T-helper 2 cell treated with Interferon-gamma antibody and Interleukin-4, amounts not matched to agents 5 μg/mL and 100 μg/mL, for 36 hours (primary cell): ENCODE results near the gene ASB15.

Source experiments
- DNase-seq: peaks from one replicate; pipeline ENCODE4 v3.0.0; 2021; ENCODE audit warnings: low spot score
- H3K27ac Mint-ChIP-seq: one replicate; pipeline ENCODE4 v1.8.0; 2021; ENCODE audit warnings: mild to moderate bottlenecking, mixed read lengths
- H3K27me3 Mint-ChIP-seq: one replicate; pipeline ENCODE4 v1.8.0; 2021; ENCODE audit warnings: low read depth, mixed read lengths
- H3K36me3 Mint-ChIP-seq: one replicate; pipeline ENCODE4 v1.8.0; 2021; ENCODE audit warnings: low read depth, mixed read lengths
- H3K4me1 Mint-ChIP-seq: one replicate; pipeline ENCODE4 v1.8.0; 2021; ENCODE audit warnings: low read depth, mixed read lengths
- H3K4me3 Mint-ChIP-seq: one replicate; pipeline ENCODE4 v1.8.0; 2022; ENCODE audit warnings: mild to moderate bottlenecking, moderate library complexity, mixed read lengths
- H3K9me3 Mint-ChIP-seq: one replicate; pipeline ENCODE4 v1.8.0; 2021; ENCODE audit warnings: mixed read lengths

ASB15 gene

DNA sequence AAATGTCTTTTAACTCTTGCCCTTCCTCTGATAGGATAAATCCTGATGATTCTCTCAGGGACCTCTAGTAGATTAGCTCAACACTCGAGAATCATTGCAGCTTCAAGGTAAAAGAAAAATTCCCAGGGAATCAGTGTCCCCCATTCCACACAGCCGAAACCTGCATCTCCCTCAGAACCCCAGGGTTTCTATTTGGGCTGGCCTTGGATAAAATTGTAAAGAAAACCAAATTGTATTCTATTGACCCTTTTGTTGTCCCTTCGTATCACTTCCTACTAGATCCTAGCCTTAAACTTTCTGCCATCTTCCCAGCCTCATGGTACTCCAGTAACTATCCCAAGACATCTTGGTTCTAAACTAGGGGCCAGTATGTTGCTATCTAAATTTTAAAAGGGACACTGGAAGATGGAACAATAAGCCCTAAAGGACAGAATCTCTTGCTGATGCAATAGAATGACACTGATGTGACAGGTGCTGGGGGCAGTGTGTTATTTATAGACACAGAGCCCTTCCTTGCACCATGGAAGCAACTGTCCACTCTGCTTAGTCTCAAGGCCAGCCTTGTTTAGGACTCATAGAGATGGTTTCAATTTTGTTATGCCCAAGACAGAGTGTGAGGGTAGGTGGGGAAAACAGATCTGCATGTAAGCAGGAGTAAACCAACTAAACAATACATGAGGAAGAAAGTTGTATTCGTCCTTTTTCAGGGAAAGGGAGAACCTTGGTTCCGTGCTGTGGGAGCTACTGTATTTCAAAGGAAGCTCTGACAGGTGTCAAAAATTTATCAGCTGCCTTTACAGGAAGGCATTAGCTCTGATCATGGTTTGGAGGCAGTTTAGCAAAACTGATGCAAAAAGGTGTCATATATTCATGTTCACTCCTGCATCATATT lies 7.6 kb downstream of the ASB15 start:
- no peak for DNase-seq
- no peaks in the 10 kb centered on the region for H3K27me3 Mint-ChIP-seq
- H3K9me3 Mint-ChIP-seq, result no peaks in the 10 kb centered on the region
- H3K4me3 Mint-ChIP-seq, result no peak overlapping the region
- no peaks in the 10 kb centered on the region for H3K36me3 Mint-ChIP-seq
- H3K4me1 Mint-ChIP-seq, result no peaks in the 10 kb centered on the region
- H3K27ac Mint-ChIP-seq, result no peak overlapping the region

DNA sequence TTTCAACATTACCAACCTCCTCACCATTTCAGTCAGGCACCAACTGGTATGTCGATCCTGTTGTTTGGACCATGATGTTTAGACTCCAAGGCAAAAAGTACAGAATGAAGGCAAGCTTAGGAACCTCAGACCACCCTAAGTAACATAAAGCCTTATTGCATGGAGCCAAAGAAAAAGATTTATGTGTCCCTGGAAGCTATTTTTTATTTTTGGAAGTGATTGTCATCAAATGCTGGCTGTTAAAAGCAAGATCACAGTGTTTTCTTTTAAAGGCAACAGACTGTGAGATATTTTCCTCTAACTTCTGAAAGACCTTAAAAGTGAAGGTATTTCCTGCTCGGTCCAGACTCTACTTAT lies 8.2 kb downstream of the ASB15 start:
- no peak overlapping the region for H3K4me3 Mint-ChIP-seq
- H3K27ac Mint-ChIP-seq, result no peak overlapping the region
- H3K27me3 Mint-ChIP-seq, result no peaks in the 10 kb centered on the region
- no peaks in the 10 kb centered on the region for H3K4me1 Mint-ChIP-seq
- DNase-seq, result no peak
- no peaks in the 10 kb centered on the region for H3K36me3 Mint-ChIP-seq
- H3K9me3 Mint-ChIP-seq, result no peaks in the 10 kb centered on the region

DNA sequence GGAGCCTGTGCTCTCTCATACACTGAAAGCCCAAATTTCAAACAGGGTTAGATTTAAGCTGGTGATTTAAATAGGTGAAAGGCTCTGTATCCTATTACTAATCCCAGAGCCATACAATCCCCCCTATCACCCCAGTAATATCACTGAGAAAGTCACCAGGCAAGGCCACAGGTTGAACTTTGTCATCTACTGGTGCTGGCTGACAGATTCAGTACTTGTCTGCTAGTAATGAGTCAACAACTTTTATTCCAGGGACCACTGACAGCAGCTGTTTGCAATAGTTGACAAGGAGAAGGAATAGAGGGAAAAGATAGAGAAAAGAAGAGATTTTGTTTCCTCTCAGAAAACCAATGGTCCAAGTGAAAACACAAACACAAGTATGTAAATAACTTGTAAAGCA lies 10.4 kb downstream of the ASB15 start:
- DNase-seq, result no peak
- no peaks in the 10 kb centered on the region for H3K36me3 Mint-ChIP-seq
- H3K4me3 Mint-ChIP-seq, result no peak overlapping the region
- H3K4me1 Mint-ChIP-seq, result no peaks in the 10 kb centered on the region
- no peaks in the 10 kb centered on the region for H3K9me3 Mint-ChIP-seq
- H3K27me3 Mint-ChIP-seq, result peaks cover 2% of the 10 kb centered on the region
- H3K27ac Mint-ChIP-seq, result no peak overlapping the region

DNA sequence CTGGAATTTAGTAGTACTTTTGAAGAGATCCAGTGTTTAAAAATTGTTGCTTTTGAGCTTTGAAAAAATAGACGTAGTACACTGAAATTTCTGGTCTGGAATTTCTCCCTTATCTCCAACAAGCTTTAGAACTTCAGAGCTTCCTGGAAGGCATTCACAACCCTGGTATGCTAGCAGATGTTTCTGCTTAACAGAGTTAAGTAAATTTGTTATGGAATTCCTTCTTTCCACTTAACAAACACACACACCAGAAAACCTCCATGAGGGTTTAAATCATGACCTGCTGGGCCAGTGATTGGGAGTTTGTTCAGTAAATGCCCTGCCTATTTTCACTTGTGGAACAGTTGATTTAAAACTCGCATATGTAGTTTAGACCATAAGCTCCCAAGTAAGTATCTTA lies 13.7 kb downstream of the ASB15 start:
- peaks cover 2% of the 10 kb centered on the region for H3K27me3 Mint-ChIP-seq
- no peak overlapping the region for H3K27ac Mint-ChIP-seq
- H3K4me3 Mint-ChIP-seq, result no peak overlapping the region
- DNase-seq, result no peak
- H3K36me3 Mint-ChIP-seq, result no peaks in the 10 kb centered on the region
- H3K4me1 Mint-ChIP-seq, result no peaks in the 10 kb centered on the region
- H3K9me3 Mint-ChIP-seq, result no peaks in the 10 kb centered on the region

DNA sequence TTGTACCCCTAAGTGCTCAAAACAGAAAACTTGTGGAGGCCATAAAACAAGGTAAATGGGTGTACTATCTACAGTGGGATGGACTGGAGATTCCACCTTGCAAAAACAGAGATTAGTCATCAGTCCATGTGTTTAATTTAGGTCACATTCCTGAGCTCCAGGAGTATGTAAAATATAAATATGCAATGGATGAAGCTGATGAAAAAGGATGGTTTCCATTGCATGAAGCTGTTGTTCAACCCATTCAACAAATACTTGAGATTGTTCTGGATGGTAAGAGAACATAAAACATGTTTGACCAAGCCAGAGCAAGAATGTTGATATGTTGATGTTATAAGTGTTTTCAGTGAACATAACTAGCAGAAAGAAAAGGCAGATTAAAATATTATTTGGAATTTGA lies 14.6 kb downstream of the ASB15 start:
- Mint-ChIP-seq H3K9me3 (no peaks in the 10 kb centered on the region), H3K27ac (no peak overlapping the region), H3K36me3 (no peaks in the 10 kb centered on the region), H3K4me1 (no peaks in the 10 kb centered on the region), H3K27me3 (peaks cover 2% of the 10 kb centered on the region), H3K4me3 (no peak overlapping the region)
- DNase-seq, result no peak

DNA sequence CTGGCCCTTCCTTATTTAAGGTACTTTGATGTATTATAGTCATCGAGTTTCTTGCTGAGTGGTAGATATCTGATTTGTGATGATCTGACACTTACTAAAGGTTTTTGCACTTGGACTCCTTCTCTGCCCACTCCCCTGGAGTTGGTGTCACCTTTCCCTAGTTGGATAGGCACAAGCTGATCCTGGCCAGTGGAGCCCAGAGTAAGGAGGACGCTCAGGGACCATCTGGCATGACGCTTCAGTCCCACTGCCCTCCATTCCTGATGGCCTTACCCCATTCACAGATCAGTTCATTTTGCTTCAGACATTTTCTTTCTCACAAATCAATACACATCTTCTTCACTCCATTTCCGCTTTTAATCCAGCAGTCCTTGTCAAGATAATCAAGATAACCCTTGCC lies 20.1 kb downstream of the ASB15 start:
- no peaks in the 10 kb centered on the region for H3K27me3 Mint-ChIP-seq
- no peak overlapping the region for H3K27ac Mint-ChIP-seq
- no peaks in the 10 kb centered on the region for H3K4me1 Mint-ChIP-seq
- no peak overlapping the region for H3K4me3 Mint-ChIP-seq
- H3K9me3 Mint-ChIP-seq, result no peaks in the 10 kb centered on the region
- H3K36me3 Mint-ChIP-seq, result no peaks in the 10 kb centered on the region
- no peak for DNase-seq

DNA sequence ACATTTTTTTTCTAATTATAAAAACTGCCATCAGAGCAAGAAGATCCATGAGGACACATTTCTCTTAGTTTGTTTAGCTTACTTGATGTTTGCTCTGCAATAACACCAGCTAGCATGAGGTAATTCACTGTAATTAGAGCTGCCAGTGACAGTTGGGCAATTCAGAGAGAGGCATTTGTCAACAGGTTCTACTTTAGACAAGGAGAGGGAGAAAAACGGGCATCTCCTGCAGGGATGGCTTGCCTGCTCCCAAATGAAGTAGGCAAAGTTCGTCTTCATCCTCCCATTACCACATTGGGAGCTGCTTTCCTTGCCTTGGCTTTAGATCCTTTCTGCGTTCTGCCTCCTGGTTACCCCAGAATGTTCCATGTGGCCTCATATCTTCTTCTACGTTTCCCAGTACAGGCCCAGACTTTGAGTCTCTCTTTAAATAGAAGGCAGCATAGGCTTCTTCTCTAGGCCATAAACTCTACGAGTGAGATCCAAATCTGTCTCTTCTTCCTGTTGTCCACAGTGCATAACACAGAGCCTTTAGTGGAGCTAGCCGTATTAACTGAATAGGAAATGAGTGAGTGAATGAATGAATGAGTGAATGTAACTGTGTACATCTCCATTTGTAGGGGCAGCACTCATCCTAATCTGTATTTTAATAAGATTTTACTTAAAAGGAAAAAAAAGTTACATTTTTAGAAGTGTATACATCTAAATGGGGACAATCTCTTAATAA lies 21.2 kb downstream of the ASB15 start:
- H3K27me3 Mint-ChIP-seq, result no peaks in the 10 kb centered on the region

DNA sequence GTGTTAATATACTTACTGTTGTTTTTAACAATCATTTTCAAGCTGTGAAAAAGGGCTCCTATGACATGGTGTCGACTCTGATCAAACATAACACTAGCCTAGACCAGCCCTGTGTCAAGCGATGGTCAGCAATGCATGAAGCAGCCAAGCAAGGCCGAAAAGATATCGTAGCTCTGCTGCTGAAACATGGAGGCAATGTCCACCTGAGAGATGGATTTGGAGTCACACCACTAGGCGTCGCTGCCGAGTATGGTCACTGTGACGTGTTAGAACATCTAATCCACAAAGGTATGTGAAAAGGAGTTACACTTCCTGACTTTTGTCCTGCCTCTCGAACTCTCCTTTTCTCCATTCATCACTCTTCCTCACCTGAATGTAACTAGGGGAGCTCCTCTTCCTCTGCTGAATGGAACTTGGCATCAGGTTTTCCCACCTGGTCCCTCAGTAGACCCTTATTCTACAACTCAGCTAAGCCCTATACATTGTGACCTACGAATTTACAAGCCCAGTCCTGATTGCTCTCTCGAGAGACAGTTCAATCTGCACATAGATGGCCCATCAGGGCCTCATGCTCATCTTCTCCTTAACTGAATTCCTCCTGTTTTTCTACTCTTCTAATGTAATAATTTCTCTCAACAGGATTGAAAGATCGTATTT lies 23.0 kb downstream of the ASB15 start:
- Mint-ChIP-seq H3K4me3 (no peak overlapping the region), H3K4me1 (no peaks in the 10 kb centered on the region), H3K27me3 (no peaks in the 10 kb centered on the region), H3K27ac (no peak overlapping the region), H3K9me3 (no peaks in the 10 kb centered on the region), H3K36me3 (no peaks in the 10 kb centered on the region)
- peak; percentile 38 for DNase-seq

More for the DNA sequence above, 21.2 kb downstream of the ASB15 start:
- H3K27ac Mint-ChIP-seq, result no peak overlapping the region
- H3K36me3 Mint-ChIP-seq, result no peaks in the 10 kb centered on the region
- no peaks in the 10 kb centered on the region for H3K9me3 Mint-ChIP-seq
- no peak overlapping the region for H3K4me3 Mint-ChIP-seq
- no peaks in the 10 kb centered on the region for H3K4me1 Mint-ChIP-seq
- DNase-seq, result no peak

DNA sequence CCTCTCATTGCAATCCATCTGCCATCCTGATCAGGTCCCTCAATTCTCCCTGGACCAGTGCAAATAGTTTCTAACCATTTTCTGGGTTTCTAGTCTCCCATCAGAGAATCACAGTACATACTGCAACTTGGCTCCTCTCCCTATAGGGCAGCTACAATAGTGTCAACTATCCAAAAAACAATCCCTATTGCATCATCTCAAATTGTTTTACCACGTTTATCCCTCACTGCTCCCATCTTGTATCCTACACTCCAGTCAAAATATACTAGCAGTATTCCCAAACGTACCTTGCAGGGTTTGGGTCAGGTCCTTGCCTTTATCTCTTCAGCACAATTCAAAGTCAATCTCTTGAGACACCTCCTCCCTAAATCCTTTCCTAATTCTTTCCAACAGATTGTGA lies 23.6 kb downstream of the ASB15 start:
- H3K4me1 Mint-ChIP-seq, result no peaks in the 10 kb centered on the region
- no peak overlapping the region for H3K27ac Mint-ChIP-seq
- H3K4me3 Mint-ChIP-seq, result no peak overlapping the region
- no peaks in the 10 kb centered on the region for H3K27me3 Mint-ChIP-seq
- H3K9me3 Mint-ChIP-seq, result no peaks in the 10 kb centered on the region
- DNase-seq, result no peak
- H3K36me3 Mint-ChIP-seq, result no peaks in the 10 kb centered on the region

DNA sequence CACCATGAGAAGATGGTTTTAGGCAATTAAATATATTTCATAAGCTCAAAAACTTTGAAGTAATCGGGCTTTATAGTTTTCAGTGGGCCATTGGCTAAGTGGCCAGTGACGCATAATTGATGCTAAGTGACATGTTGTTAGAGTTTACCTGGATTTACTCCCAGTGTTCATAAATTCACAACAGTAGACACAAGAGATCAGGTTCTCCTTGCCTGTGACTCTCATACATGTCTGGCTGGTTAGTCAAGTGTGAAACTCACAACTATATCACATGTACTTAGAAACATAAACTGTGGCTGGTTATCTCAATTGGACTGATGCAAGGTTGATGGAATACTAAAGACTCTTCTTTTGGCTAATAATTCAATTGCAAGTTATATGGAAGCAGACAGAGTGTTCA lies 26.2 kb downstream of the ASB15 start:
- H3K27ac Mint-ChIP-seq, result no peak overlapping the region
- H3K4me3 Mint-ChIP-seq, result no peak overlapping the region
- H3K4me1 Mint-ChIP-seq, result no peaks in the 10 kb centered on the region
- H3K36me3 Mint-ChIP-seq, result no peaks in the 10 kb centered on the region
- H3K9me3 Mint-ChIP-seq, result no peaks in the 10 kb centered on the region
- DNase-seq, result no peak
- no peaks in the 10 kb centered on the region for H3K27me3 Mint-ChIP-seq

DNA sequence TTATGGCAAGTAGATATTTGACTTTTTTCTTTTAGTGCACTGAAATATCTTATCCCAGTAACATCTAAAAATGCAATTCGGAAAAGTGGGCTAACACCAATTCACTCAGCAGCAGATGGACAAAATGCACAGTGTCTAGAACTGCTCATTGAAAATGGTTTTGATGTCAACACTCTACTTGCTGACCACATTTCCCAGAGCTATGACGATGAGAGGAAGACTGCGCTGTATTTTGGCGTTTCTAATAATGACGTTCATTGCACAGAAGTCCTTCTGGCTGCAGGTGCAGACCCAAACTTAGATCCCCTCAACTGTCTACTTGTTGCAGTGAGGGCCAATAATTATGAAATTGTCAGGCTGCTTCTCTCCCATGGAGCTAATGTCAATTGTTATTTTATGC lies 27.2 kb downstream of the ASB15 start:
- Mint-ChIP-seq H3K9me3 (no peaks in the 10 kb centered on the region), H3K4me3 (no peak overlapping the region), H3K4me1 (no peaks in the 10 kb centered on the region), H3K27ac (no peak overlapping the region), H3K27me3 (no peaks in the 10 kb centered on the region), H3K36me3 (no peaks in the 10 kb centered on the region)
- no peak for DNase-seq

DNA sequence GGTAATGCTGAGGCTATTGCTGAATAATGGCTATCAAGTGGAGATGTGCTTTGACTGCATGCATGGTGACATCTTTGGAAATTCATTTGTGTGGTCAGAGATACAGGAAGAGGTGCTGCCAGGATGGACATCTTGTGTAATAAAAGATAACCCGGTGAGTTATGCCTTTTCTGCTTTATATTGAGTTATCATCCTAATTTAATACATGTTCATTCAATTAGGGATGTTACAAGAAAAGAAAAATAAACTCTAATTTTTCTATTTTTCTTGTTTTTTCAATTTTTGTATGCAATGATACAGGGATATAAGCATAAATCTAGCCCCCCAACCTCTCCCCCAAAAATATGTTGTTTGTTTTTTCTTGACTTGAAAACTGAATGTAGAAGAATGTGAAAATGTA lies 27.7 kb downstream of the ASB15 start:
- no peaks in the 10 kb centered on the region for H3K4me1 Mint-ChIP-seq
- no peak for DNase-seq
- no peaks in the 10 kb centered on the region for H3K36me3 Mint-ChIP-seq
- no peaks in the 10 kb centered on the region for H3K27me3 Mint-ChIP-seq
- H3K27ac Mint-ChIP-seq, result no peak overlapping the region
- H3K4me3 Mint-ChIP-seq, result no peak overlapping the region
- H3K9me3 Mint-ChIP-seq, result no peaks in the 10 kb centered on the region

DNA sequence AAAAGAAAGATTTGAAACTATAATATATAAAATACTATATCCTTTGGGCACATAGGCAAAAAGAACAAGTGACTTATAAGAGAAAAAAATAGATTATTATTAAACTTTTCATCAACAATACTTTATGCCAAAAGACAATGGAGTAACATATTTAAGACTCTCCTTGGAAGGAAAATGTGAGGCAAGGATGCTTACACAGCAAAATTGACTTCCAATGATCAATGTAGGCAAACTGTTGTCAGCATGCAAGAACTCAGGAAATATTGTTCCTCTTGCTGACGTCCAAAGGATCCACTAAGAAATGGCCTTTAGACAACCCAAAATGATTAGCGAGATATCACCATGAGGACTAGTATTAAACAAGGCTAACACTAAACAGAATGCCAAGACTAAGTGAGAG lies 31.2 kb downstream of the ASB15 start:
- H3K27ac Mint-ChIP-seq, result no peak overlapping the region

DNA sequence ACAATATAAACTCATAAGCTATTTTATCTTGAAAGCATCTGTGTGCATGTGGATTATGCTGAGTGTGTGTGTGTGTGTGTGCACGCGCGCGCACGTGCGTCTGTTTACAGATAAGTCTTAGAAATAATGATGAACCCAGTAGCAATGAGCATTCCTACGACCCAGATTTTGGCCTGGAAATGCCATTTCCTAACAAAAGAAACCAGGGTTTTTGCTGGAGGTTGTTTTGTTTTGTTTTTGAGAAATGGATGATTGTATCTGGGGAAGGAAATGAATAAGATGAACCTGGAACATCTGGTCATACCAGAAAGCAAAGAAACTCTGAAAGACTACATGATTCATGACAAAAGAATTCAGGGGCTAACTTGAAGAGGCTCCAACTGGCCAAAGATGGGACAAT lies 31.9 kb downstream of the ASB15 start:
- H3K27me3 Mint-ChIP-seq, result peaks cover 10% of the 10 kb centered on the region
- no peak overlapping the region for H3K27ac Mint-ChIP-seq
- H3K9me3 Mint-ChIP-seq, result no peaks in the 10 kb centered on the region
- H3K4me3 Mint-ChIP-seq, result no peak overlapping the region
- no peak for DNase-seq
- no peaks in the 10 kb centered on the region for H3K36me3 Mint-ChIP-seq
- H3K4me1 Mint-ChIP-seq, result no peaks in the 10 kb centered on the region

More for the DNA sequence above, 31.2 kb downstream of the ASB15 start:
- Mint-ChIP-seq H3K4me3 (no peak overlapping the region), H3K4me1 (no peaks in the 10 kb centered on the region), H3K9me3 (no peaks in the 10 kb centered on the region), H3K27me3 (peaks cover 7% of the 10 kb centered on the region), H3K36me3 (no peaks in the 10 kb centered on the region)
- no peak for DNase-seq
